ENCODE measurements around the gene SHANK1.

The SHANK1 gene

DNA sequence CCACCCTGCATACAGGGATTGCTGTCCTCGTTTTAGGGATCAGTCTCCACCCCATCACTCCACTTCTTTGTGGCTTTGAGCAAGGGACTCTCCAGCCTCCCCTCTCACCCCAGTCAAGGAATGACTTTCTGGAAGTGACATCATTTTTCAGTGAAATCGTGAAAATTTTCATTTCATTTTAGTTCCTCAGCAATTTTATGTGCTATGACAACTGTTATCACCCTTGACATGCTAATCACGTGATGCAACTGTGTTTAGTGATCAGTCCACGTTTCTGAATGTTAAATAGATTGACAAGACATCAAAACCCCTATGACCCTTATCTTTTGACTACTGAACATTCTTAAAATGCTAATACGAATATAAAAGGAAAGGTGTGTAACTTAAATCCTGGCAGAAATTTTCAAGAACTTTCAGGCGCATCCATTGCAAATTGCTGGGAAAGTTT, 62.4 kb downstream of the SHANK1 start:
- no peak for TF ChIP-seq POLR2A (IDR thresholded peaks at IDR 0.05; ENCODE audit: low read depth, low read length)
- TF ChIP-seq POLR2AphosphoS5 (IDR thresholded peaks at IDR 0.05; ENCODE audit: low read depth, low read length) = no peak
- DNase-seq (ENCODE audit: insufficient read length, low spot score) (no peak), FAIRE-seq (no peak)

DNA sequence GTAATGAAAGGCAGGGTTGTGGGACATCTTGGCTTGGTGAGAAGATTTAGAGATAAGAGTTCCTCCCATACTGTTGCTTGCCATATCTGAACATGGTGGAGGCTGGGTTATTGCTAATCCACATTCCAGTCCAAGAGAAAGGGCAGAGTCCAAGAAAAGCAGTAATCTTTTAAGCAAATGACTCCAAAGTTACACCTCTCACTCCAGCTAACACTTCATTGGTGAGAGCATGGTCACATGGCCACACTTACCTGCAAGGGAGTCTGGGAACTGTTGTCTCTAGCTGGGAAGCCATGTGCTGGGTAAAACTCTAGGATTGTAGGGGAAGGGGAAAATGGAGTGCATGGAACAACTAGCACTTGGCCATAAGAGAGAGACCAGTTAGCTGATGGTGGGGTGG, 64.7 kb downstream of the SHANK1 start:
- TF ChIP-seq POLR2A (IDR thresholded peaks at IDR 0.05; ENCODE audit: low read depth, low read length) (no peak), SPI1 (IDR thresholded peaks at IDR 0.05; ENCODE audit: low read depth, low read length) (no peak), PAX5 (IDR thresholded peaks at IDR 0.05; ENCODE audit: insufficient read depth, low read length, severe bottlenecking) (no peak), POLR2AphosphoS5 (IDR thresholded peaks at IDR 0.05; ENCODE audit: low read depth, low read length) (no peak), POU2F2 (IDR thresholded peaks at IDR 0.05; ENCODE audit: low read depth, low read length) (no peak), TAF1 (IDR thresholded peaks at IDR 0.05; ENCODE audit: low read depth, low read length) (no peak)
- no peak for DNase-seq (ENCODE audit: insufficient read length, low spot score)
- FAIRE-seq = no peak

DNA sequence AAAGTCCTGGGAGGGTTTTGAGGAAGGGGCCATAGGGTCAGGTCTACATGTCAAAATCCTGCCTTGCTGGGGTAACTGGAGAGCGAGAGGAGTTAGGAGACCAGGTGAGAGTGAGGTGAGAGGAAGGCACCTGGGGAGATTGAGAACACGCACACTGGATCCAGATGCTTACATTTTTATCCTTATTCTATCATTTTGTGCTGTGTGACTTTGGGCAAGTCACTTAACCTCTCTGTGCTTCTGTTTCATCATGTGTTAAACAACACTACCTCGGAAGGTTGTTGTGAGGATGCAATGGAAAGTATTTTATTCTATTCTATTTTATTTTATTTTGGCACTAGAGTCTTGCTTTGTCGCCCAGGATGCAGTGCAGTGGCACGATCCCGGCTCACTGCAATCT, 66.9 kb downstream of the SHANK1 start:
- TF ChIP-seq POU2F2 (IDR thresholded peaks at IDR 0.05; ENCODE audit: low read depth, low read length) (no peak), POLR2A (IDR thresholded peaks at IDR 0.05; ENCODE audit: low read depth, low read length) (no peak), TAF1 (IDR thresholded peaks at IDR 0.05; ENCODE audit: low read depth, low read length) (no peak), POLR2AphosphoS5 (IDR thresholded peaks at IDR 0.05; ENCODE audit: low read depth, low read length) (no peak), PAX5 (IDR thresholded peaks at IDR 0.05; ENCODE audit: insufficient read depth, low read length, severe bottlenecking) (no peak), SPI1 (IDR thresholded peaks at IDR 0.05; ENCODE audit: low read depth, low read length) (no peak)
- FAIRE-seq = no peak
- no peak for DNase-seq (ENCODE audit: insufficient read length, low spot score)

DNA sequence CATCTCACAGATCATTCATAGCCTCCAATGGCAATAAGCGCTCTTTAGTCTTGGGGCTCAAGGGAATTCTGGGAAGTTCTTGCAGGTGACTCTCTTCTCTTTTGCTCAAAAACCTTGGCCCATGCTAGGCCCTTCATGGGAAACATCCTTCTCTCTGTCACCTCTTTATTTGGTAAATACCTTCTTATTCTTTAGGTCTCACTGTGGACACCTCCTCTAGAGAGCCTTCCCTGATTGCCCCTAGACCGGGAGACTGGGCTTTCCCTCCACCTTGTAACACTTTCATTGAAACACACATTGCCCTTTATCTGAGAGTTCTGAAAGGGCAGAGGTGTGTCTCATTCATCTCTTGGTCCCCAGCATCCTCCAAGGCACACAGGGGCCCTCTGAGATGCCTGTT, 68.4 kb downstream of the SHANK1 start:
- TF ChIP-seq PAX5 (IDR thresholded peaks at IDR 0.05; ENCODE audit: insufficient read depth, low read length, severe bottlenecking) = no peak
- no peak for TF ChIP-seq POLR2AphosphoS5 (IDR thresholded peaks at IDR 0.05; ENCODE audit: low read depth, low read length)
- TF ChIP-seq SPI1 (IDR thresholded peaks at IDR 0.05; ENCODE audit: low read depth, low read length) = no peak
- no peak for TF ChIP-seq POLR2A (IDR thresholded peaks at IDR 0.05; ENCODE audit: low read depth, low read length)
- no peak for TF ChIP-seq POU2F2 (IDR thresholded peaks at IDR 0.05; ENCODE audit: low read depth, low read length)
- DNase-seq (ENCODE audit: insufficient read length, low spot score) (no peak), FAIRE-seq (no peak)

DNA sequence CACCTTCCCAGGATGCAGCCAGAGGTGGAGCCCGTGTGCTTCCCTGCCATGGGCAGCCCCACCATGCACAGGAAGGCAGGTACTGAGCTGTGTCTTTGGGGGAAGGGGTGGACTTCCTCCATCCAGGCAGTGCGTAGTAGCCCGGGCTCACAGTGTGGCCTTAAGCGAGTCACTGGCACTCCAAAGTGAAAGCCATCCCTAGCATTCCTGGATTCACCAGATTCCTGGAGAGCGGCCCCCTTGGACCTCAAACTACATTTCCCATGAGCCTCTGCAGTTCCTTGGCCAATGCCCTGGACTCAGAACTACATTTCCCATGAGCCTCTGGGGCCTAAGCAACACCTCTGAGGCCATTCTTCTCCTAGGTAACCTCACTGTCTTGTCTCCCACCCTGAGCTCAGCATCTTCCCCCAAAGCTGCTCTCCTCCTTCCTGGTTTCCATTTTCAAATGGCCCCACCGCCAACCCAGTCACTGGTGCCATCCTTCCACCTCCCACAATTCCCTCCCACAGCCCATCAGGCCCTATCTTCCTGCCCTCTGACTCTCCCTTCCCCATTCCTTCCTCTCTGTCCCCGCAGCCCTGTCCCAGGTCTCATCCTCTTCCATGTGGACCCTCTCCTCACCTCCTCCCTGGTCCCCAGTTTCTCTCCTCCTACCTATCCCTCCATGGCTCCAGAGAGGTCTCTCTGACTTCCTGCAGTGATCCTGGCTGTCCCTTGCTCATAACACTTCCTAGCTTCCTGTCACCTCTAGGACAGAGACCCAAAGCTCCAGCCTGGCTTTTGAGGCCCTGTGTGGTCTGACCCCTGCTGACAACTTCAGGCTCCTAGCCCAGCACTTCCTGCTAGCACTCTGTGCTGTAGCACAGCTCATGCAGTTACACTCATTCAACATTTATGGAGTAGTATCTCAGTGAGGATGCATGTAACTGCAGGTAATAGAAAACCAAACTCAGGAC, 69.9 kb downstream of the SHANK1 start, which contains the start of gene C19orf81:
Gene C19orf81, plus strand, starts transcription at position 13 of the 959 bp plus-strand sequence. Its CDS starts 0 bp downstream, at position 13.
- DNase-seq (ENCODE audit: insufficient read length, low spot score) (no peak), FAIRE-seq (no peak)
- TF ChIP-seq PAX5 (IDR thresholded peaks at IDR 0.05; ENCODE audit: insufficient read depth, low read length, severe bottlenecking) (no peak), POLR2A (IDR thresholded peaks at IDR 0.05; ENCODE audit: low read depth, low read length) (no peak), SPI1 (IDR thresholded peaks at IDR 0.05; ENCODE audit: low read depth, low read length) (no peak), TAF1 (IDR thresholded peaks at IDR 0.05; ENCODE audit: low read depth, low read length) (no peak), POLR2AphosphoS5 (IDR thresholded peaks at IDR 0.05; ENCODE audit: low read depth, low read length) (no peak), POU2F2 (IDR thresholded peaks at IDR 0.05; ENCODE audit: low read depth, low read length) (no peak)

DNA sequence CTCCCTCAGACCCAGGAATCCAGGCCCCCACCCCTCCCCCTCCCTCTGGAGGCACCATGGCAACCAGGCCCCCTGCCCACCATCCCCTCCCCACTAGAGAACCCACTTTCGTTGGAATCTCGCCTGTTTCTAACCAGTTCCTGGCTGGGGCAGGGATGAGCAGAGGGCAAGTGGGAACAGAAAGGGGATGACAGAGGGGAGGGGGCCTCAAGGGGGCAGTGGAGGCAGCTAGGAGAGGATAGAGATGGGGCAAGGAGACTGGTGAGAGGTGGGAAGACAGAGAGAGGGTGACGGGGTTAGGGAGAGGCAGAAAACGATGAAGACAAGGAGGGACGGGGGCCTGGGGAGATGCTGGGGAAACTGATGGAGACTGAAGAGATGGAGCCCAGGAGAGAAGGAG, 70.9 kb downstream of the SHANK1 start:
- DNase-seq (ENCODE audit: insufficient read length, low spot score) (no peak), FAIRE-seq (no peak)
- TF ChIP-seq POLR2A (IDR thresholded peaks at IDR 0.05; ENCODE audit: low read depth, low read length) = no peak
- no peak for TF ChIP-seq POLR2AphosphoS5 (IDR thresholded peaks at IDR 0.05; ENCODE audit: low read depth, low read length)
- no peak for TF ChIP-seq TAF1 (IDR thresholded peaks at IDR 0.05; ENCODE audit: low read depth, low read length)
- no peak for TF ChIP-seq POU2F2 (IDR thresholded peaks at IDR 0.05; ENCODE audit: low read depth, low read length)
- TF ChIP-seq SPI1 (IDR thresholded peaks at IDR 0.05; ENCODE audit: low read depth, low read length) = no peak
- TF ChIP-seq PAX5 (IDR thresholded peaks at IDR 0.05; ENCODE audit: insufficient read depth, low read length, severe bottlenecking) = no peak

DNA sequence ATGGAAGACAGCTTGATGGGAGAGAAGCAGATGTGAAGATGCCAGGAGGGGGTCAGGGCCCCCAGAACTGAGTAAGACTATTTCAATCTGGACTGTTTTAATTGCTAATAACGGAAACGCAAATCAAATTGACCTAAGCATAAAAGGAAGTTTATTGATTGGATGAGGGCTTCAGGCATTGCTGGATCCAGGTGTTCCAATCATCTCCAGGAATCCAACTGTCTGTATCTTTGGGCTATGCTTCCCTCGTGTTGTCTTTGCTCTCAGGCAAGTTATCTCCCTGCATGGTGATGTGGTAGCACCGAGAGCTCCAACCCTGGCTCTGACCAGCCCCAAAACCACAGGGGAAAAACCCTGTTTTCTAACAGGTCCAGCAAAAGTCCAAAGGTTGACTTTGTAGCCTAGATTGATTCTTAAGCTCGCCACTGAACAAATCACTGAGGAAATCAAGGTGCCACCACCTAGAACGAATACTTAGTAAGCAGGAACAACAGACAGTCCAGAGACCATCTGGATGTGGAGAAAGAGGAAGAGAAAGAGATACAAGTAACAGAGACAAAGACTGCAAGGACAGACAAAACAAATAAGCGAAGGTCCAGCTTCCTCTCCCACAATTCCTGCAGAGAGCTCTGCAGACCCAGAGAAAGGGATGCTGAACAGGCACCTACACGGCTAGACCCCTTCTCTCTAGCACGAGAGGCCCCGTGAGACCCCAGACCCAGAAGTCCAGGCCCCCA, 71.6 kb downstream of the SHANK1 start:
- DNase-seq (ENCODE audit: insufficient read length, low spot score) = no peak
- no peak for FAIRE-seq
- peak; percentile 62 for TF ChIP-seq SPI1 (IDR thresholded peaks at IDR 0.05; ENCODE audit: low read depth, low read length)
- TF ChIP-seq POU2F2 (IDR thresholded peaks at IDR 0.05; ENCODE audit: low read depth, low read length) = no peak

DNA sequence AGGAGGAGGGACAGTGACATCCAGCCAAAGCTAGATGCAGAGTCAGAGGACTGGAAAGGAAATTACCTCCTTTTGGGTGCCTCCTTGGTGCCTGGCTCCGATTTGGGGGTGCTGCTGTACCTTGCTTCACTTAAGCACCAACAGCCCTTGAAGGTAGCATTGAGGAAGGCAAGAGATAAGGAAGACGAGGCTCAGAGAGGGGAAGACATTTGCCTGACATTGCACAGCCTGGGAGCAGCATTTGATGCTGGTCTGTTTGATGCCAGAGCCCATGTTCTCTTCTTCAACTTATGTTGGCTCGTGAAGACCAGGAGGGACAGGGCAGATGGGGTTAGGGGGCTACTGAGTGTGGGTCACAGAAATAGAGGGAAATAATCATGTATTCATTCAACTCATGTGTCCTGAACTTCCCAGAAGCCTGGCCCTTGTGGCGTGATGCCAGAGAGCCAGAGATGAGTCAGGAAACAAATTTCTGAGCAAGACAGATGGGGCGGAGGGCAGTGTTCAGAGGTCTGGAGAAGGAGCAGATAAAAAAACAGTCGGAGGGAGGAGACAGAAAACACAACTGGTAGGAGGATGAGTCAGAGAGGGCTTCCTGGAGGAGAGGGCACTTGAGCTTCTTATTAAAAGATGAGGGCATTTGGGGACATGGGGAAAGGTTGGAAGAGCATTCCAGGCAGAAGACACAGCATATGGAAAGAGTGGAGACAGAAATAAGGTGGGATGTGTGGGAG, 73.4 kb downstream of the SHANK1 start:
- DNase-seq (ENCODE audit: insufficient read length, low spot score) (no peak), FAIRE-seq (no peak)
- TF ChIP-seq POLR2AphosphoS5 (IDR thresholded peaks at IDR 0.05; ENCODE audit: low read depth, low read length) (no peak), TAF1 (IDR thresholded peaks at IDR 0.05; ENCODE audit: low read depth, low read length) (no peak), POLR2A (IDR thresholded peaks at IDR 0.05; ENCODE audit: low read depth, low read length) (no peak), PAX5 (IDR thresholded peaks at IDR 0.05; ENCODE audit: insufficient read depth, low read length, severe bottlenecking) (no peak), SPI1 (IDR thresholded peaks at IDR 0.05; ENCODE audit: low read depth, low read length) (no peak), POU2F2 (IDR thresholded peaks at IDR 0.05; ENCODE audit: low read depth, low read length) (no peak)

DNA sequence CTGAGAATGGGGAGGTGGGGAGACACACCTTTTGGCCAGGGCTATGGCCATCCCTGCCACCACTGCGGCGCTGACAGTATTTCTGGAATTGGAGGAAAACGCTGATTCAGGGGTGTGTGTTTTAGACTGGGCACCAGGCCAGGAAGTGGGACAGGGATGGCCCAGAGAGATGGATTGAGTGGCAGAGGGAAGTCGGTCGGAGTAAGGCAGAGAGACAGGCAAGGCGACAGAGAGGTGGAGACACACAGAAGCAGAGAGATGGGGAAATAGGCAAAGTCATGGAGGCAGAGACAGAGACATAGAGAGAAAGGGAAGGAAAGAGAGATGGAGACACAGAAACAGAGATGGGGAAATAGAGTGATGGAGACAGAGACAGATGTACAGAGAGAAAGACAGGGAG, 74.5 kb downstream of the SHANK1 start:
- no peak for FAIRE-seq
- TF ChIP-seq POLR2AphosphoS5 (IDR thresholded peaks at IDR 0.05; ENCODE audit: low read depth, low read length) (no peak), SPI1 (IDR thresholded peaks at IDR 0.05; ENCODE audit: low read depth, low read length) (no peak)
- no peak for DNase-seq (ENCODE audit: insufficient read length, low spot score)

Data from GM12891 (cell line).